ENCODE data around the gene AGPAT2. TPM values are rescaled to one million over a fixed set of nuclear protein-coding genes. Genes with fewer than 3 reads are reported as not detected.
A peak's percentile ranks its signal among the peaks of the same experiment; 100 is the strongest.

The AGPAT2 gene
- total RNA-seq, 1 experiment from 2014 or later, result 51.3 TPM

DNA sequence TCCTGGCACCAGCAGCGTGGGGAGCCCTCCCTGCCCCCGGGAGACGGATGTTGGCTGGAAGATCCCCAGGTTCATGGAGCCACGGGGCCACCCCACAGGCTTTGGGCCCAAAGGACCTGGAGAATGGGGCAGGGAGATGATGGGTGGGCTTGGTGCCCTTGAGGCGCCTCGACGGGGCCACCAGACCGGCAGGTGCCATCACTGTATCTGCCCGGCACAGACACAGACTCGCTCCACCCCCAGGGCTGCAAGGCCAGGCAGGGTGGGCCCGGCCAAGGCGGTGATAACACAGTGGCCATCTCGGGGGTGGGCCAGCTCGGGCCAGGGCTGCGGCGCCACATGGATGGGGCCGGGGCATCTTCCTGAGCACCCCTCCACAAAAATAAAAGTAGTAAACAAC, 59.6 kb downstream of the AGPAT2 start:
- no peak for DNase-seq (ENCODE audit: low read depth)

DNA sequence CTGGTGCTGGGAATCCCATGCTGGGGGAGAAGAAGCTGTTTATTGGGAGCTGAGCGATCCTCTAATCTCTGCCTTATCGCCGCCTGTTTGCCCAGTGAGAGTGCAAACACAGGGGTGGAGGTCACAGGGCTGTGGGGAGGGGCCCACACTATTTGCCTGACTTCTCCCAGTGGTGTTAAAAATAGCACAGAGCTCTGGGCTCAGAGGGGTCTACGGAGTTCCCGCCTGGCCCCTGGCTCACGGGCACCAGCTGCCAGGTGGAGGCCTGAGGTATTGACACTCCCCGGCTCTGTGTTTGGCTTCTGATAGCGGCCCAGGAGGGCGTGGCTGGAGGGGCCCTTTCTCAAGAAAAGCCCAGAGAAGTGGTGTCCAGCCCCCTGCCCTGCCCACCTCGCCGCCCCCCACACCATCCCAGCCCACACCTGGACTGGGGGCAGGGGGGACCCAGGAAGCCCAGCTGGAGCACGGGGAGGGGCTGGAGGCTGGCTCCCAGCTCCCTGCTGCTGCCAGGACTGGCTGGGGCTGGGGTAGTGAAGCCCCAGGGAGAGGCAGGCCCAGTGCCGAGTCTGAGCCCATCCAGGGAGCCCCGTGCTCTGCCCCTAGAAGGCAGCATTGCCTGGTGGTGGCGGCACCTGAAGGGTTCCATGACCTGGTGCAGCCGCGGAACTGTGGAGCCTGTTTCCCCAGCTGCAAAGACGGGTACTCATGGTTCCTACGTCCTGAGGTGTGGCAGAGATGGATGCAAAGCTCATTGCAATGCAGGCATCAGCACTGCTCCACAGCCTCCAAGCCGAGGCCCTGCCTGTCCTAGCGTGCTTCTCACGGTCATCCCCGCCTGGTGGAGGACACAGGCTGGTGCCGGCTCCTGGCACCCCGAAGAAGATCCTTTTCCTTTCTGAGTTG, 60.3 kb downstream of the AGPAT2 start:
- no peak for DNase-seq (ENCODE audit: low read depth)

DNA sequence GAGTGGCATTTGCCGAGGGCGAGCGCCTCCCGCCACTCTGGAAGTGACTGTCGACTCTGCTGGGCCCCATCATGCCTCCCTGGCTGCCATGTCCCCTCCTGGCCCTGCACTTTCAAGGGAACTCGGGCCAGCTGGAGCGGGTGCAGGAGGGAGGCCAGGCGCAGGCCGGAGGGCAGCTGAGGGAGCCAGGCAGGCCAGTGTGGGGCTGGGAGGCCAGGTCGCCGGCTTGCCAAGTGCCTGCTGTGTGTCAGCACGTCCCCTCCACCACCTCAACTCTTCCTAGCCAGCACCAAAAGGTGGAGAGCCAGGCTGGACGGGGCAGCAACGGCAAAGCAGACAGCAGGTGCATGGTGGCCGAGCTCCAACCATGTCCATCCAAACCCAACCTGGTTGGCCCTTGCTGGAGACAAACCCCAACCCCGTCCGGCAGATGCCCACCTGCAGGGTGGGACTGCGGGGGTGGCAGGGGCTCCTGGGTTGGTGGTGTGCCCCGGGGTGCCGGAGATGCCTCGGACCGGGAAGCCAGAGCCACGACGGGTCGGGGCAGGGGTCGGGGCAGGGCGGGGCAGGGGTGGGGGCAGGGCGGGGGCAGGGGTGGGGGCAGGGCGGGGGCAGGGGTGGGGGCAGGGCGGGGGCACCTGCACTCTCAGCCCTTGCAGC, 61.1 kb downstream of the AGPAT2 start:
- DNase-seq (ENCODE audit: low read depth), result no peak

DNA sequence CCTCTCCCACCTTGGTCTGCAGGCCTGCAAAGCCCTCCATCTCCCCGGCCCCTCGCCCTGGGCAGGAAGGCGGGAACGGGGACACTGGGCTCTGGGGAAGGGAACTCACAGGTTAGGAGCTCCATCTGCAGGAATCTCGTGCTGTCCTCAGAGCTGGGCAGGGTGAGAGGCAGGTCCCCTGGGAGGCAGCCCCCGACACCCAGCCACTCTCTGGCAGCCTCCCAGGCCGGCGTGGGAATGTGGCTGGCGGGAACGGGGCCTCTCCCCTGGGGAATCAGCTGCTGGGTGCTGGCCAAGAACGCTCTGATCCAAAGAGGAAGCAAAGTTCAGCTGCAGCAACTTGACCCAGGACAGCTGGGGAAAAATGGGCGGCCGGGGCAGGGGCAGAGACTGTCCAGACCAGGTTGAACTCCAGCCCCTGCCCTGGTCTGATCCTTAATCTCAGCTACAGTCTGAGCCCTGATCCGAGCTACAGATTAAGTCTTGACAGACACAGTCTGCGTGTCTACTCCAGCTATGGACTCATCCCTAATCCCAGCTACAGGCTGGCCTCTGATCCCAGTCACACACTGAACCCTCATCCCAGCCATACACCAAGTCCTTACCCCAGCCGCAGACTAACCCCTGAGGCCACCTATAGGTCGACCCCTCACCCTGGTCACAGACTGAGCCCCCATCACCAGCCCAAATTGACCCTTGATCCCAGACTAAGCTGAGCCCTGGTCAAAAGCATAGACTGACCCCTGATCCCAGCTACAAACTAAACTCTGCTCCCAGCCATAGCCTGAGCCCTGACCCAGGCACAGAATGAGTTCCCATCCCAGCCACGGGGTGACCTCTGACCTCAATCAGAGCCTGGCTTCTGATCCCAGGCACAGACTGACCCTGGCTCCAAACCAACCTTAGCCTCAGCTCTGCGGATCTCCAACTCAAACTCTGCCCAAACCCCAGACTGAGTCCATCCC, 61.9 kb downstream of the AGPAT2 start:
- peak; percentile 72 for DNase-seq (ENCODE audit: low read depth)

DNA sequence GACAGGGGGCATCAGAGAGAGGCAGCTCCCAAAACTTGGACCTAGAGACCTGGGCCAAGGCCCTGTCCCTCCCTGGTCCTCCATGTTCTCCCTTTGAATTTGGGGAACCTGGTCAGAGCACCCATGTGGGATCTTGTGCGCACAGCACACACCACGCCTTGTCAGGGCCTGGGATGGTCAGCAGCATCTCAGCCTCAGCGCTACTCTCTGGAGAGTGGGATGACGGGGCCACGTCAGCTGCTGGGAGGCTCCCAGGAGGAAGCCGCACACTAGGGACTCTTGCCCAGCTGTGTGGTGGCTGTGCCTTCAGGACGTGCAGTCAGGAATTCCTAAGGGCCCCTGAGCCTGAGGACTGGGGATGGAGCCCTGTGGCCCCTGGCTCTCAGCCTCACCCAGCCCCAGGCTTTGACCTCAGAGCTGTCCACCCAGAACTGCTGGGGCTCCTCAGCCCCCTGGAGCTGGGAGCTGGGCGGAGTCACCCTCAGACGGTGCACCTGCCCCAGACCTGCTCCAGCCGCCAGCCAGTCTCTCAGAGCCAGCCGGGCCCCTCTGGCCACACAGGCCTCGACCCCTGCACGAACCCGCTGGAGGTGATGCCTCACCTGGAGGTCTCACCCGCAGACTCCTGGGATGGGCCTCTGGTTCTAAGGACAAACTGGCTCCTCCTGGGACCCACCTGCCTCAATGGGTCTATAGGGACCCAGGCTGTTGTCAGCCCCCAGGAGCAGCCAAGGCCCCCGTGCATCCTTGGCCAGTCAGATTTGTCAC, 62.9 kb downstream of the AGPAT2 start:
- DNase-seq (ENCODE audit: low read depth), result no peak

DNA sequence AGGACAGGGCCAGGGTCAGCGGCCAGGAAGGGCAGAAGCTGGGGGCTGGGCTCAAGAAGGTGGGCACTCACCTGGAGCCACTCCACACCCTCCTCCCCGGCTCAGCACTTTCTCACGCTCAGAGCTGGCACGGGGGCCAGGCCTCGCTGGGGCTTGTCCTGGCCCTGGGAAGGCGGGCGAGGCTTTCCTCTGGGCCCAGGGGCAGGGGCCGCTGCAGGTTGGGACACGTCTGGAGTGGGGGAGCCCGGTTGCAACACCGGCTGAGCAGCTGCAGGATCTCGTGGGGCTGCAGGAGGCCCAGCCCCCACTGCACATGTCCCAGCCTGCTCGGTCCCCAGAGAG, 63.4 kb downstream of the AGPAT2 start:
- DNase-seq (ENCODE audit: low read depth), result no peak

Other genes with a start within 250 kb of the AGPAT2 start
- gene INPP5E, start 247.6 kb downstream of the AGPAT2 start, total RNA-seq (2014; rRNA removed; shearing (Covaris generic)), result 6.6 TPM in 2 replicates
- 22.1 and 25.4 TPM in 2 replicates for gene SEC16A, start 204.4 kb downstream of the AGPAT2 start, total RNA-seq (2014; rRNA removed; shearing (Covaris generic))
- gene NOTCH1, start 141.4 kb downstream of the AGPAT2 start, total RNA-seq (2014; rRNA removed; shearing (Covaris generic)), result 4.4 and 8.7 TPM in 2 replicates
- 53.7 and 56.2 TPM in 2 replicates for gene EGFL7, start 24.5 kb downstream of the AGPAT2 start, total RNA-seq (2014; rRNA removed; shearing (Covaris generic))
- gene DIPK1B, start 25.1 kb upstream of the AGPAT2 start, total RNA-seq (2014; rRNA removed; shearing (Covaris generic)), result 6.6 and 6.8 TPM in 2 replicates
- gene LCN10, start 55.5 kb upstream of the AGPAT2 start, total RNA-seq (2014; rRNA removed; shearing (Covaris generic)), result not detected in 2 replicates
- not detected in 2 replicates for gene LCN6, start 61.1 kb upstream of the AGPAT2 start, total RNA-seq (2014; rRNA removed; shearing (Covaris generic))
- not detected in 2 replicates for gene LCN8, start 70.8 kb upstream of the AGPAT2 start, total RNA-seq (2014; rRNA removed; shearing (Covaris generic))
- not detected in 2 replicates for gene LCN15, start 77.1 kb upstream of the AGPAT2 start, total RNA-seq (2014; rRNA removed; shearing (Covaris generic))
- 46.9 and 61.6 TPM in 2 replicates for gene TMEM141, start 103.9 kb upstream of the AGPAT2 start, total RNA-seq (2014; rRNA removed; shearing (Covaris generic))
- gene CCDC183, start 108.9 kb upstream of the AGPAT2 start, total RNA-seq (2014; rRNA removed; shearing (Covaris generic)), result 0.23 TPM in 1 of 2 replicates, not detected in the other
- gene RABL6, start 120.5 kb upstream of the AGPAT2 start, total RNA-seq (2014; rRNA removed; shearing (Covaris generic)), result 64.7 and 69.4 TPM in 2 replicates
- 0.18 and 0.74 TPM in 2 replicates for gene AJM1, start 155.0 kb upstream of the AGPAT2 start, total RNA-seq (2014; rRNA removed; shearing (Covaris generic))
- 67.5 and 92.7 TPM in 2 replicates for gene PHPT1, start 162.0 kb upstream of the AGPAT2 start, total RNA-seq (2014; rRNA removed; shearing (Covaris generic))
- 2.1 and 6.1 TPM in 2 replicates for gene MAMDC4, start 164.9 kb upstream of the AGPAT2 start, total RNA-seq (2014; rRNA removed; shearing (Covaris generic))
- gene EDF1, start 178.9 kb upstream of the AGPAT2 start, total RNA-seq (2014; rRNA removed; shearing (Covaris generic)), result 379 and 424 TPM in 2 replicates
- gene TRAF2, start 199.1 kb upstream of the AGPAT2 start, total RNA-seq (2014; rRNA removed; shearing (Covaris generic)), result 25.4 and 34.6 TPM in 2 replicates